WTC11 (cell line): ENCODE data around the gene EHD4.

Source experiments
- CTCF ChIP-seq: fragments of 200-600 bp; IDR thresholded peaks from 2 replicates; pipeline ENCODE4 v1.8.0; 2022; ENCODE audit warnings: antibody characterized with exemption
- FOXJ3 ChIP-seq: sonication (generic); formaldehyde crosslinking; IDR thresholded peaks from 2 replicates; pipeline ENCODE4 v1.9.0; 2021; ENCODE audit warnings: missing genetic modification reagents, mild to moderate bottlenecking, borderline replicate concordance

DNA sequence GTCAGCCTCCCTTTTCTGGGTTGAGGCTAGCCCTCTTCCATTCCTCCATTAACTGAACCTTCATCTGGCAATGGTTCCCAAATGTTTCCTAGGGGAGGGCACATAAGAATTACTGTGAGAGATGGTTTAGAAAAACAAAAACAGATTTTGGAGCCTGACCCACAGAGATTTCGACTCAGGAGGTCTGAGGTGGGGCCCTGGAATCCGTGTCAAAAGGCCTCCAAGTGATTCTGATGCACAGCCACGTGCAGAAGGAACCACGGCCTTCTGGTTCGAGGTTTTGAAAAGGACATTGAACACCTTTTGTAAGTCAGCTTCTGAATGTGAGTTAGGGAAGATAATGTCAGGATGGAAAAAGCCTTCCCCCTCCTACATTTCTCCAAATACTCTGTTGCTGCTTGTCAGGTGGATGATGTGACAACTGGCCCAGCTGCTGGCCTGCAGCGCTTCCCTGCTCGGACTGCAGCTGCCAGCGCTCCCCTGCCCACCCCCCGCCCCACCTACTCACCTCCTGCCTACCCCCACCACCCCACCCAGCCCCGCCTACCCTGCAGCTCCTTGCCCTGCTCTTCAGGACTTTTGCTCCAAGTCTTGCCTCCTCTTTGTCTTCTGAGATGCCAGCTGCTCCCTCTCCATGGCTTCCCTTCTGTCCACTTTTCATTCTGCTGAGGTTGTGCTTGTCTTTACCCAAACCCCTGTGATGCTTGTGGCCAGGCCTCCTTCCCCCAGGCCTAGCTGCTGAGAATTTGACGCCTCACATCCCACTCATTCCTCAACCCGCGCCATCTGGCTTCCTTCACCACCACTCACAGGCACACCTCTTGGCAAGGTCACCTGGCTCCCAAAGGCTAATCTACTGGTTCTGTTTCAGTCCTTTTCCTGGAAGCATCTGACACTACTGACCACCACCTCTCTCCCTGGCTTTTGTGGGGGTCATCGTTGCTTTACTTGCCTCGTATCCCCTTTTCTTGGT lies 6.6 kb downstream of the EHD4 start:
- no peak for TF ChIP-seq CTCF
- TF ChIP-seq FOXJ3 (CRISPR knock-in tag), result no peak
